ENCODE results near the gene CDK5RAP2. TPM values are rescaled to one million over a fixed set of nuclear protein-coding genes. Genes with fewer than 3 reads are reported as not detected.
"Not testable (repeated sequence)": the region's sequence is repeated elsewhere in the genome, so short reads cannot be mapped to it uniquely, and the experiment has no call there.

CDK5RAP2 gene
- total RNA-seq, 1 experiment from 2014 or later = 65.3 TPM

- DNase-seq (ENCODE audit: low read depth) = no peak
Measured at GRCh38 chr9:120474591-120475243, 105.2 kb downstream of the CDK5RAP2 start.

GRCh38 chr9:120473608-120474007 lies 106.4 kb downstream of the CDK5RAP2 start:
- no peak for DNase-seq (ENCODE audit: low read depth)

- no peak for DNase-seq (ENCODE audit: low read depth)
Measured at GRCh38 chr9:120465685-120466407, 114.1 kb downstream of the CDK5RAP2 start.

- no peak for DNase-seq (ENCODE audit: low read depth)
Measured at GRCh38 chr9:120464887-120465421, 115.0 kb downstream of the CDK5RAP2 start.

GRCh38 chr9:120464176-120464886 lies 115.6 kb downstream of the CDK5RAP2 start:
- DNase-seq (ENCODE audit: low read depth) = no peak

- no peak for DNase-seq (ENCODE audit: low read depth)
Measured at GRCh38 chr9:120463765-120464164, 116.2 kb downstream of the CDK5RAP2 start.

GRCh38 chr9:120461677-120462076 lies 118.3 kb downstream of the CDK5RAP2 start:
- not testable (repeated sequence) for DNase-seq (ENCODE audit: low read depth)

GRCh38 chr9:120456218-120456617 lies 123.7 kb downstream of the CDK5RAP2 start:
- DNase-seq (ENCODE audit: low read depth) = no peak

- DNase-seq (ENCODE audit: low read depth) = no peak
Measured at GRCh38 chr9:120454467-120454866, 125.5 kb downstream of the CDK5RAP2 start.

- no peak for DNase-seq (ENCODE audit: low read depth)
Measured at GRCh38 chr9:120453792-120454191, 126.2 kb downstream of the CDK5RAP2 start.

- DNase-seq (ENCODE audit: low read depth) = no peak
Measured at GRCh38 chr9:120452631-120453030, 127.3 kb downstream of the CDK5RAP2 start.

GRCh38 chr9:120450916-120451315 lies 129.1 kb downstream of the CDK5RAP2 start:
- DNase-seq (ENCODE audit: low read depth) = no peak

GRCh38 chr9:120449566-120449965 lies 130.4 kb downstream of the CDK5RAP2 start:
- no peak for DNase-seq (ENCODE audit: low read depth)

- no peak for DNase-seq (ENCODE audit: low read depth)
Measured at GRCh38 chr9:120447959-120448500, 131.9 kb downstream of the CDK5RAP2 start.

- DNase-seq (ENCODE audit: low read depth) = no peak
Measured at GRCh38 chr9:120446671-120447070, 133.3 kb downstream of the CDK5RAP2 start.

- no peak for DNase-seq (ENCODE audit: low read depth)
Measured at GRCh38 chr9:120443976-120444375, 136.0 kb downstream of the CDK5RAP2 start.

GRCh38 chr9:120443489-120443888 lies 136.5 kb downstream of the CDK5RAP2 start:
- DNase-seq (ENCODE audit: low read depth) = no peak

- DNase-seq (ENCODE audit: low read depth) = no peak
Measured at GRCh38 chr9:120442308-120442995, 137.5 kb downstream of the CDK5RAP2 start.

- no peak for DNase-seq (ENCODE audit: low read depth)
Measured at GRCh38 chr9:120441426-120442307, 138.3 kb downstream of the CDK5RAP2 start.

GRCh38 chr9:120440791-120441190 lies 139.2 kb downstream of the CDK5RAP2 start:
- no peak for DNase-seq (ENCODE audit: low read depth)
